ENCODE data around the gene CEP192. TPM values are rescaled to one million over a fixed set of nuclear protein-coding genes. Genes with fewer than 3 reads are reported as not detected.

CEP192 gene
- polyA plus RNA-seq, 3 donors: 3.0 to 29.6 (median 3.7) TPM

DNA sequence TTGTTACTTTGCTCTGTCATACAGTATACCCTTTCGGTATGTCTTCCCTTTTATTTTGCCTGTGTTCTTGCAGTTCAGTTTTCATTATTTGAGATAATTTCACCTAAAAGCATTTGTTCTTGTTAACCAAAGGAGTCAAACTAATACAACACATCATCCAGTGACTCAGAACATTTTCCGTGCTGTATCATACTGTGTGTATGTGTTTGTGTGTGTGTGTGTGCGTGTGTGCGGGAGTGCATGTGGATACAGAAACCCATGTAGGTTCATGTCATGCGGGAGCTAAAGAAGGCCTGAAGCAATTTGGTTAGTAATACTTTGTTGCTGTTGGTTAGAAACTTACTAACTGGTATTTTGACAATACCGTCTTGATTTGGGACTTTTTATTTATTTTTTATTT lies 60.0 kb downstream of the CEP192 start:
- Mint-ChIP-seq H3K9me3 (no peaks in the 10 kb centered on the region), H3K27ac (no peak overlapping the region), H3K36me3 (peaks cover 62 to 81% of the 10 kb centered on the region in 2 donors), H3K4me1 (peaks cover 30% of the 10 kb centered on the region), H3K4me3 (no peak overlapping the region), H3K27me3 (ENCODE audit: low read depth in 3 of 3) (no peaks in the 10 kb centered on the region)
- Histone ChIP-seq H3K4me3 (replicated peaks in 1 of 3; ENCODE audit: low read depth in 2 of 3, low read length in 3 of 3) (no peak overlapping the region), H3K27me3 (ENCODE audit: control insufficient read depth in 2 of 2, insufficient read depth in 2 of 2, low read length in 2 of 2) (no peaks in the 10 kb centered on the region), H2AFZ (ENCODE audit: insufficient read depth, low read depth, low read length, poor library complexity, severe bottlenecking) (no peak overlapping the region), H3K36me3 (replicated peaks in 1 of 2; ENCODE audit: control insufficient read depth in 1 of 2, insufficient read depth in 2 of 2, low read length in 2 of 2) (peaks cover 57 to 72% of the 10 kb centered on the region in 2 donors), H3K79me2 (ENCODE audit: insufficient read depth, low read length) (peaks cover 7% of the 10 kb centered on the region), H3K9me3 (replicated peaks in 1 of 2; ENCODE audit: control insufficient read depth in 1 of 2, insufficient read depth in 1 of 2, low read length in 2 of 2) (no peaks in the 10 kb centered on the region), H3K9ac (ENCODE audit: insufficient read depth, low read length, poor library complexity, severe bottlenecking) (no peak overlapping the region), H3K4me2 (replicated peaks; ENCODE audit: extremely low read depth, low read length, poor library complexity, severe bottlenecking) (no peak overlapping the region), H3K4me1 (ENCODE audit: control insufficient read depth in 1 of 2, insufficient read depth in 2 of 2, low read length in 2 of 2) (peaks cover 17 to 26% of the 10 kb centered on the region in 2 donors), H3K27ac (ENCODE audit: low read depth in 1 of 2, low read length in 2 of 2) (no peak overlapping the region), H4K20me1 (ENCODE audit: insufficient read depth, low read length) (peaks cover 7% of the 10 kb centered on the region)
- WGBS (ENCODE audit: insufficient coverage): no CpG with 5 or more reads among the region's 6 CpGs
- intact Hi-C loops (cut with micrococcal nuclease): no loop called here
- TF ChIP-seq, protein P1, sequence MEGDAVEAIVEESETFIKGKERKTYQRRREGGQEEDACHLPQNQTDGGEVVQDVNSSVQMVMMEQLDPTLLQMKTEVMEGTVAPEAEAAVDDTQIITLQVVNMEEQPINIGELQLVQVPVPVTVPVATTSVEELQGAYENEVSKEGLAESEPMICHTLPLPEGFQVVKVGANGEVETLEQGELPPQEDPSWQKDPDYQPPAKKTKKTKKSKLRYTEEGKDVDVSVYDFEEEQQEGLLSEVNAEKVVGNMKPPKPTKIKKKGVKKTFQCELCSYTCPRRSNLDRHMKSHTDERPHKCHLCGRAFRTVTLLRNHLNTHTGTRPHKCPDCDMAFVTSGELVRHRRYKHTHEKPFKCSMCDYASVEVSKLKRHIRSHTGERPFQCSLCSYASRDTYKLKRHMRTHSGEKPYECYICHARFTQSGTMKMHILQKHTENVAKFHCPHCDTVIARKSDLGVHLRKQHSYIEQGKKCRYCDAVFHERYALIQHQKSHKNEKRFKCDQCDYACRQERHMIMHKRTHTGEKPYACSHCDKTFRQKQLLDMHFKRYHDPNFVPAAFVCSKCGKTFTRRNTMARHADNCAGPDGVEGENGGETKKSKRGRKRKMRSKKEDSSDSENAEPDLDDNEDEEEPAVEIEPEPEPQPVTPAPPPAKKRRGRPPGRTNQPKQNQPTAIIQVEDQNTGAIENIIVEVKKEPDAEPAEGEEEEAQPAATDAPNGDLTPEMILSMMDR (IDR thresholded peaks at IDR 0.05): no peak
- no peak for DNase-seq

DNA sequence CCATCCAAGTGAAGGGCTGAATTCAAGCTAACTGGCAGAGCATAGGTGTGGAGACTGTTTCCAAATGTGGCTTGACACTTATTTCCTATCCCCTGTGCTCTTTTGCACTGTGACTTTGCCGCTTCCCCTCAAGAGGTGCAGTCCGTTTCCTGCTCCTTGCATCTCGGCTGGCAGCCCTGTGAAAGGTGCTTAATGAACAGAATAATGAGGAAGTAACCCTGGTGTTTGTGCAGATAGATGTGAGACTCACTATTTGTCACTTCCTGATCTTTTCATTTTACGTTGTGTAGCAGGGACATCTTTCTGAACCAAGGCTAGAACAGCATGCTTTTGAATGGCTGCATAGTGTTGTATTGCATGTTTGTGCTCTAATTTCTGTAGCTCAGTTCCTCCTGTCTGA lies 60.8 kb downstream of the CEP192 start:
- Mint-ChIP-seq H3K9me3 (no peaks in the 10 kb centered on the region), H3K4me3 (no peak overlapping the region), H3K4me1 (peaks cover 30% of the 10 kb centered on the region), H3K36me3 (peaks cover 66 to 81% of the 10 kb centered on the region in 2 donors), H3K27ac (peak overlapping the region in 4 of 7 donors; percentile 53 to 79 (median 60)), H3K27me3 (ENCODE audit: low read depth in 3 of 3) (no peaks in the 10 kb centered on the region)
- H2AFZ ChIP-seq (ENCODE audit: insufficient read depth, low read depth, low read length, poor library complexity, severe bottlenecking): no peak overlapping the region
- intact Hi-C loops (cut with micrococcal nuclease): no loop called here
- peaks cover 63 to 76% of the 10 kb centered on the region in 2 donors for H3K36me3 ChIP-seq (replicated peaks in 1 of 2; ENCODE audit: control insufficient read depth in 1 of 2, insufficient read depth in 2 of 2, low read length in 2 of 2)
- H3K79me2 ChIP-seq (ENCODE audit: insufficient read depth, low read length): peaks cover 4% of the 10 kb centered on the region
- H3K4me2 ChIP-seq (replicated peaks; ENCODE audit: extremely low read depth, low read length, poor library complexity, severe bottlenecking): no peak overlapping the region
- peak overlapping the region in 1 of 2 donors; percentile 49 for H3K27ac ChIP-seq (ENCODE audit: low read depth in 1 of 2, low read length in 2 of 2)
- no CpG with 5 or more reads among the region's 4 CpGs for WGBS (ENCODE audit: insufficient coverage)
- H3K9me3 ChIP-seq (replicated peaks in 1 of 2; ENCODE audit: control insufficient read depth in 1 of 2, insufficient read depth in 1 of 2, low read length in 2 of 2): no peaks in the 10 kb centered on the region
- peaks cover 17 to 26% of the 10 kb centered on the region in 2 donors for H3K4me1 ChIP-seq (ENCODE audit: control insufficient read depth in 1 of 2, insufficient read depth in 2 of 2, low read length in 2 of 2)
- no peaks in the 10 kb centered on the region for H3K27me3 ChIP-seq (ENCODE audit: control insufficient read depth in 2 of 2, insufficient read depth in 2 of 2, low read length in 2 of 2)
- peaks cover 7% of the 10 kb centered on the region for H4K20me1 ChIP-seq (ENCODE audit: insufficient read depth, low read length)
- no peak overlapping the region for H3K4me3 ChIP-seq (replicated peaks in 1 of 3; ENCODE audit: low read depth in 2 of 3, low read length in 3 of 3)
- H3K9ac ChIP-seq (ENCODE audit: insufficient read depth, low read length, poor library complexity, severe bottlenecking): no peak overlapping the region
- DNase-seq: peak; percentile 48 to 63 (median 54)
- TF ChIP-seq, protein P1 (IDR thresholded peaks at IDR 0.05): no peak
